Sigmoid colon (tissue), 3 donors: Measurements from ENCODE around the gene MITF.

Experiments
- CTCF ChIP-seq, 4 experiments: fragments of 450-650 bp in 3 of 4; fragments of 200-600 bp in 1 of 4; IDR thresholded peaks; one replicate each; pipeline ENCODE4 v1.5.1; 2016 to 2019; ENCODE audit warnings: antibody characterized with exemption in 4 of 4, mild to moderate bottlenecking in 3 of 4, moderate library complexity in 2 of 4
- POLR2A ChIP-seq, 2 donors: fragments of 450-650 bp; IDR thresholded peaks; one replicate each; pipeline ENCODE4 v1.6.1; 2016; ENCODE audit warnings: antibody characterized with exemption in 2 of 2, mild to moderate bottlenecking in 2 of 2, moderate library complexity in 2 of 2

DNA sequence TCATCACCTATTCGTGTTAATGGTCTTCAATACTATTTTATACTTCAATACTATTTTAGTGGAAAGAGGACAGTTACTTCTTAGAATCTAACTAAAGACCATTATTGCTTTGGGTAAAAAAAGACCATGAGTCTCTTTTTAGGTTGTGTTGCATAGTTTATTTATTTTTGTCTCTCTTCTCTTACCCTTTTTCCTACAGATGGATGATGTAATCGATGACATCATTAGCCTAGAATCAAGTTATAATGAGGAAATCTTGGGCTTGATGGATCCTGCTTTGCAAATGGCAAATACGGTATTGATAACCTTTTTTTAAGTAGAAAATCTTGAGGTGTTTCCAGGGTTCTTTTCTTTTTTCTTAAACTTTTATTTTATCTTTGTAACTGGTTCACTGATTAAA lies 201.8 kb downstream of the MITF start:
- no peak for TF ChIP-seq CTCF (IDR thresholded peaks at IDR 0.05)
- no peak for TF ChIP-seq POLR2A (IDR thresholded peaks at IDR 0.05)
